COLO668 (cell line): ENCODE results near the gene OTUD5.
A peak's percentile ranks its signal among the peaks of the same experiment; 100 is the strongest.

ENCODE experiments used
- DNase-seq: peaks from one replicate; lab custom pipeline; 2025; ENCODE audit not compliant: unreplicated experiment; lab: John Stamatoyannopoulos, UW

Gene OTUD5

DNA sequence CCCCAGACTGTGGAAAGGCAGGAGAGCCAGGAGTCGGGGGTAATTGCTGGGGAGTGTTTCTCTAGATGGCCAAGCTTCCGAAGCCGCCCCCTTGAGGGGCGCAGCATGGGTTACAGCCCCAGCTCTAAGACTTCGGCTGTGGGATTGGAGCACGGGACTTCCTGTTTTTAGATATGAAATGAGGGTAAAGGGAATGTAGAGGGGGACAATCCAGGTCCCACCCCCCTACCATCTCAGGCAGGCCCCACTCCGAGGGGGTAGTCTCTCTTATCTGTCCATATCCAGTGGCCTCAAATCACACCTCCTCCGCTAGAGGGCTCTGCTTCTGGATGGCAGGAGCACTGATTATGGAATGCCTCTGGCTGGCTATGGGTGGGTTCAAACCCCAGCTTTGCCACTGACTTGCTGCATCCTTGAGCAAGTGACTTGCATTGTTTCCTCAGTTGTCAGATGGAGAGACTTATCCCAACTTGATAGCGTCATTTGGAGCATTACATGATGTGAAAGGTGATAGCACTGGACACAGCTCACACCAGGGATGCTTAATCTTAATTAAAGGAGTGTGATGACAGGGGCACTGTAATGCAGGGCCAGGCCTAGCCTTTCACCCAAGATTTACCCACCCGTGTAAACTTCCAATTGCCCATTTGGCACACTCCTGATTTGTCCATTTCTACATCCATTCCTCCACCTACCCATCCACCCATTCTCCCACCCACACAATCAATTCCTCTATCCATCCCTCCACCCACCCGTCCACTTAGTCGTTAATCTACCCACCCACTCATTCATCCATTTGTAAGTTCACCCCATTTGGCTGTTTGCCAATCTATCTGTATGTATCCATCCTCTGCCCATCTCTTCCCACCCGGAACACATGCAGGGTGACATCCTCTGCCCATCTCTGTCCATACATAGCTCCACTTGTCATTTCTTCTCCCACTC is 15.1 kb upstream of the OTUD5 start:
- DNase-seq: peak; percentile 25

DNA sequence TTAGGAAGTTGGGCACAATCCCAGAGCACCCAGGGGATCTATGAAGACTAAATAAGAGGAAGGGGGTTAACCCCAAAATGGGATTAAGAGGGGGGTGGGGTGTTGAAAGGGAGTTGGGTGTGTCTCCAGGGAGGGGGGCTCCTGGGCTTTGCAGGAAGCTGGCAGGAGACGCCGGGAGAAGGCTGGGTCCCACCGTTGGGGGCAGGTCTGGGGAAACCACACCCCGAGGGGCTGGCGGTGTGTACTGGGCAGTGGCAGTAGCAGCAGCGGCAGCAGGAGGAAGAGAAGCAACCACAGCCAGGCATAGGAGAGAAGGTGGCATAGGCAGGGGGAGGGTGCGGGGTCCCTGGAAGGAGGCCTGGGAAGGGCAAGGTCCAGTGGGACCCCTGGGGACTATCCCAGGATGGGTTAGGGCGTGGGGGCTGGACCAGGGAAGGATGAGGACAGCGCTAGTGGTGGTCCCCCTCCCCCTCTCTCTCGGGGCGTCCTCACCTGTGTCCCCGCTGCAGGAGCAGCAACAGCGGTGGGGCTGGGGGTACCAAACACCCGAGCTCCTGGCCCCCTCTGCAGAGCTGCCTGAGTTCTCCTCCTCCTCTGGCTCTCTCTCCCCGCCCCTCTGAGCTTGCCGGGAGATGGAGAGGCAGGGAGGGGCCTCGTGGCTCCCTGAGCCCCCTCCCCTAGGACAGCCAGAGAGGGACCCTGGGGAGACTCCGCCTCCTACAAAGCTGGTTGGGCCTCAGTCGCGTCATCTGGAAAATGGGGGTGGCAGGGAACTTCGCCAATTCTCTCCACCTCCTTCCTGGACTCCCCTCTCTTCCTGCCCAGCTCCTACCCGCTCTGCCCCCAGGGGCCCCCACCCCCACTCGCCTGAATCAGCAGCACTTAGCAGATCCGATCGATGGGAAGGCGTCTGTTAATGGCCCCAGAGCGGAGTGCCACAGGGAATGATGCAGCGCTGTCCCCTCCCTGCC is 14.1 kb upstream of the OTUD5 start, which contains the start of gene KCND1:
Gene KCND1 (minus strand): TSS at position 596 of the 971 bp plus-strand sequence. CDS start 1,573 bp downstream, outside the sequence.
- peak; percentile 3 for DNase-seq

DNA sequence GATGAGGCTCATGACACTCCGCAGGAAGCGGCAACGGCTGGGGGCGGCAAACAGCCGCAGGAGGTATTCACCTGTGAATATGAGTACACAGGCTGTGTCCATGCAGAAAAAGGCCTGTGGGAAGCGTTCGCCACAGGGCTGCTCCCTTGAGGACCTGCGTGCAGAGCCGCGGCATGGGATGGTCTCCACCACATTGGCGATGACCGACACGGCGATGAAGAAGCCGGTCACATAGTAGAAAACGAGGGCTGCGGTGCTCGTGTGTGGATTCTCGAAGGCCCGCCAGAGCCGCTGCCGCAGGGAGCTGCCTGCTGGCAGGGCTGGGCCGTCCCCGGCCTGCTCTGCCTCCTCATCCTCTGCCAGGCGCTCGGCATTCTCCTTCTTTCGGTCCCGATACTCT is 12.1 kb upstream of the OTUD5 start:
- DNase-seq: no peak

DNA sequence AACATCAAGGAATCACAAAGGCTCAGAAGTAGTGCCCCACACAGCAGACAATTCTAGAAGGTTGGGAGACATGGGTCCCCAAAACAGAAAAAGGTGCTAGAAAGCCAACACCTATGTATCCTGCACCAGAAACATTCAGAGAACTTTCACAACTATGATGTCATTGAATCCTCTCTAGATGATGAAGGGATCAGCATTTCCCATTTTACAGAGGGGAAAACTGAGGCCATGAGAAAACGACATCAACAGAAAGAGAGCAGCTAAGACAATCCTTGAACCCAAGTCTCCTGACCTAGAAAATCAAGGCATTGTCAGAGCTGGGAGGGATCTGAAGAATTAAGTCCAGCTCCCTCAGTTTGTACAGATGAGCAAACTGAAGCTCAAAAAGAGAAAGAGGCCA is 11.0 kb upstream of the OTUD5 start:
- no peak for DNase-seq

DNA sequence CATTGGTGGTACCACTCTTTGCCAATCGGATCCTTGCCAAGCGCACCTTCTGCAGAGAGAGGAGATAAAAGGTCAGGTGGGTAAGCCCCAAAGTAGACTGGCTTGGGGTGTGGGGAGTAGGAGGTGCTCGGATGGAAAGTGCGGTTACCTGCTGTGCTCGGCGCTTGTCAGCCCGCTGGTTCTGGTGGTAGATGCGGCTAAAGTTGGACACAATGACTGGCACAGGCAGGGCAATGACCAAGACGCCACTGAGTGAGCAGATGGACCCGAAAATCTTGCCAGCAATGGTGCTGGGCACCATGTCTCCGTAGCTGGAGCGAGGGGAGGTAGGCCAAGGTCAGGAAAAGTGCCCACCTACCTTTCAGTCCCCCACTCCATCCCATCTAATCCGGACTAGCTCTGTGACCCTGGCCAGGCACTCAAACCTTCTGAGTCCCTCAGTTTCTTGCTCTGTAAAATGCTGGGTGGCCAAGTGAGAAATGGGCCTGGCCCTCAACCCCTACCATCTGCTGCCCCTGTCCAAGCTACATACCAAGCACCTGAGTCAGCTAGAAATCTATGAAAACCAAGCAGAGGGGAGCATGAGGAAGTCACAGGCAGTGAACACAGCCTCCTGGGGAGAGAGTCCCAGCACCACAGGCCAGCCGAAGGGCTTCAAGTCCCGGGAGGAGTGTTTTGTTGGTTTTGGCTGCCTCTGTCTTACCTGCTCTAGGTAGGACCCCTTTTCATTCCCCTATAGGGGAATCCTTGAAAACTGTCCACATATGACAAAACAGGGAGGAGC is 9.6 kb upstream of the OTUD5 start:
- no peak for DNase-seq

DNA sequence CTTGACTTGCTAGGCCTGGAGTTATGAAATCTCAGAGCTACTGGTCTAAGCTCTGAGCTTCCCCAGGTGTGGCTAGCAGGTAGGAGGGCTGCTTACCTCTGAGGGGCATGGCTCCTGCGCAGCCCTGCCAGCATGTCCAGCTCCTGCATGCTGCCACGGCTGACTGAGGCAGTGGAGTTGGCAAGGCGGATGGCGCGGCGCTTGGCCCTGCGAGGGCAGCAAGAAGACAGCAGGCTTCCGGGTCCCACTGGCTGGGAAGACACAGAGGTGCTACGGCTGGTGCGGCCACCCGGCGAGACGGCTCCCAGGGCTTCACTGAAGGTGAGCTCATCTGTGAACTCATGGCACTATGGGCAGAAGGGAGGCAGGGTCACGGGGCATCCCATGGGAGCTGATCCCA is 8.6 kb upstream of the OTUD5 start:
- DNase-seq: no peak

DNA sequence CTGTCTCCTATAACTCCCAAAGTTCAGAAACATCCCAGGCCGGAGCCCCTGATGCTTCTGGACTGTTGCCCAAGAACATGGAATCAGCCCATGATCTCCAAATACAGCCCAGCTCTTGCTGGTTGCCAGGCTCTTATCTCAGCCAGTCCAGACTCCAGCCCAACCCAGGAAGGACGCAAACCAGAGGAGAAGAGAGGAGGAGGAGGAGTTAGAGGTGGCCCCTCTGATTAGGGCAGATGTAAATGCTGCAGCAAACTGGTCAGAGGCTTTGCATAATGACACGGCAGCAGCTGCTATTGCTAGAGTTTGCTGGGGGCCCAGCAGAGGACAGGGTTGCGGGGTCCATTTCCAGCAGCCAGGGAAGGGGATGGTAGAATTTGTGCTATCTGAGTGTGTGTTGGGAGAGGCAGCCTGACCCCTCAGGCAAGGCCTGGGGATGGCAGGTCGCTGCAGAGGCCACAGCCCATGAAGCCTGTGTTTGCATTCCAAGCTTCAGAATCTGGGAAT is 4.2 kb upstream of the OTUD5 start:
- DNase-seq: no peak

DNA sequence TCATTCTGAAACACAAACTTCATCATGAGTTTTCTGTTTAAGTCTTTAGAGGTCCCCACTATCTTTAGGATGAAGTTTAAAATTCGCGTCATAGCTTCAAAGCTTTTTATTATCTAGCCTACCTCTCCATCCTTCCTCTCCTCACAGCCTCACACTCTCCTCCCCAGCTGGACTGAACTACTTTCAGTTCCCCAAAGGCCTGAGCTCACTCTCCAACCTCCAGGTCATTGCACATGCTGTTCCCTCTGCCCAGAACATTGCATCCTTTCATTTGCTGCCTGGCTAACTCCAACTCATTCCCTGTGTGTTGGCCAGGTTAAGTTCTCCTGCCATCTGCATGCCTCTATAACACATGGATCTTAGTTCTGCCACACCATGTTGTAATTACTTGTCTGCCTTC is 2.9 kb upstream of the OTUD5 start:
- no peak for DNase-seq

DNA sequence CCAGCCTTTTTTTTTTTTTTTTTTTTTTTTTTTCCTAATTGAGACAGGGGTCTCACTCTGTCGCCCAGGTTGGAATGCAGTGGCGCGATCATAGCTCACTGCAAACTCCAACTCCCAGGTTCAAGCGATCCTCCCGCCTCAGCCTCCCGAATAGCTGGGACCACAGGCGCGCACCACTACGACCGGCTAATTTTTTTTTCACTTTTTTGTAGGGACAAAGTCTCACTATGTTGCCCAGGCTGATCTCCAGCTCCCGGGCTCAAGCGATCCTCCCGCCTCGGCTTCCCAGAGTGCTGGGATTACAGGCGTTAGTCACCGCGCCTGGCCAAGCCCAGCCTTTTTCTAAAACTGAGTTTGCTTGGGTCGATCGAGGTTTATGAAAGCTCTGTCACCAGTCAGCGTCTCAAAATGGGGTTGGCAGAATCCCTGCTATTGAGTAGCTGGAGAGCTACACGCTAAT is 1.3 kb upstream of the OTUD5 start:
- DNase-seq: peak; percentile 17

DNA sequence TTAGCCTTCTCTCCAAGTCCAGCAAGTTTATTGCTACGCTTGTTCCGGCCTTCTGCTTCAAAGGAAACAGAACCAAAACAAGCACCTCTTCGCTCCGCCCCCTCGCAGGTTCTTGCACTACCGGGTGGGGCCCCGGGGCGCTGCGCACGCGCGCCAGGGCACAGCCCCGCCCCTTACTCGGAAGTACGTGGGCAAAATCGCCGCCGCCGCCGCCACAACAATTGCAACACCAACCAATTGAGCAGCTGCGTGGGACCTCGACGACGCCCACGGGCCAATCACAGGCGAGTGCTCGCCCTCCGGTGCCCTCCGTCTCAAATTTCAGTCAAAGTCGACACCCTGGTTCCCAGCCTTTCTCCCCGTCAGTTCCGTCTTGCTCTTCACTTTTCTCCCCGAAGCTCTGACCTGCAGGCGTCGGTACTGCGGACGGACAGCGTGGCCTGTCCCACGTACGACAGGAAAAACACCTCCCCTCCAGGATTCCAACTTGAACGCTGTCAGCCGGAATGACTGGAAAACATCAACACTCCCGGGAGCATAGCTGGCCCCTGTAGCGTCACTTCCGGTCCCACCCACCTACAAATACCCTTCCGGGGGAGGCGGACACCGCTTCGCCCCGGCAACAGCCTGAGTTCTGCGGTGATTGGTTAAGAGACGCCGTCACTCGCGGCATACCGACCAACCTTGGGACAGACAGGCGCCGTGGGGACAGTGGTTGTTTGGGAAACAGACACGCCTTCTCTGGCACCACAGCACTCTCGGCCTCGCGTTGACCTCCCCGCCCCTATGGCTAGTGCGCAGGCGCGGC is 624 bp upstream of the OTUD5 start:
- peak; percentile 95 for DNase-seq

DNA sequence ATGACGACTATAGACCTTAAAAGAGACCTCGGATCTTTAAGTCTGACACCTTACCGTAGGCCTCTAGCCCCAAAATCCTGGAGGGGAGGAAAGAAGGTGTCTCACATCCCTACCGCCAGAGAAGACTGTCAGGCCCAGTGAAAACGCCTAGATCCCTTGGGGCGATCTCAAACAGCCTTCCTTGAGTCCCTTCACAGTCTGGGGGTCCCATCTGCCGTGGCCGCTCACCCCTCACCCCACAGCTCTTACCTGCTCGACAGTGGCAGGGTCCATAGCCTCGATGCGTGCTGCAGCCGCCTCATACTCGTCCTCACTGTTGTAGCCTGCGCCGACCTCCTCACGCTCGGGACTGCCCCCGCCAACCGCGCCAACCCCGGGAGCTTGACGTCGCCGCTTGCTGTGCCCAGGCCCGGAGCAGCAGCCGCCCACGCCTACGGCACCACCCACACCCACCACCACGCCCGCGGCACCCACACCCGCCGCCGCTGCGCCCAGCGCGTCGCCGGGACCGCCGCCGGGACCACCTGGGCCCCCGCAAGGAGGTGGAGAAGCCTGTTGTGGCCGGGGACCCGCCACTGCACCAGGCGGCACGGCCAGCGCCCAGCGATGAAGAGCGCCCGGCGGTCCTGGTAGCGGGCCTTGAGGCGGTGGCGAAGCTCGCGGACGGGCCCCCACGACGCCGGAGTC is 536 bp downstream of the OTUD5 start:
- peak; percentile 15 for DNase-seq

DNA sequence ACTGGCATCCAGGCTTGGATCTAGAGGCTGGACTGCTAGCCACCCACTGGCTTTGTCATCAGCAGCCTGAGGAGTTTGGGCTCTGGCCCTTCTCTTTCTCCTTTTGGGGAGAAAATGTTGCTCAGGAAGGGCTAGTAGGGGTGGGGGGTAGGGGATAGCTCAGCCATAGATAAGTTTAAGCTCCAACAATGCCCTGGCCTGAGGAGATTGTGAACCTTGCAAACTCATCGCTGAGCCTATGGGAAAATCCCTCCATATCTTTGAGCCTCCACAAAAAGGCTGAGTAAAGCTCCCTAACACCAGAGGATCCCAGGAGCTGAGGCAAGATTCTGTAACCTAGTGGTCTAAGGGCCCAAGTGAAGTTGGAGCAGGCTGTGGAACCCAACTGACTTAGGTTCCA is 8.8 kb downstream of the OTUD5 start:
- DNase-seq: no peak

DNA sequence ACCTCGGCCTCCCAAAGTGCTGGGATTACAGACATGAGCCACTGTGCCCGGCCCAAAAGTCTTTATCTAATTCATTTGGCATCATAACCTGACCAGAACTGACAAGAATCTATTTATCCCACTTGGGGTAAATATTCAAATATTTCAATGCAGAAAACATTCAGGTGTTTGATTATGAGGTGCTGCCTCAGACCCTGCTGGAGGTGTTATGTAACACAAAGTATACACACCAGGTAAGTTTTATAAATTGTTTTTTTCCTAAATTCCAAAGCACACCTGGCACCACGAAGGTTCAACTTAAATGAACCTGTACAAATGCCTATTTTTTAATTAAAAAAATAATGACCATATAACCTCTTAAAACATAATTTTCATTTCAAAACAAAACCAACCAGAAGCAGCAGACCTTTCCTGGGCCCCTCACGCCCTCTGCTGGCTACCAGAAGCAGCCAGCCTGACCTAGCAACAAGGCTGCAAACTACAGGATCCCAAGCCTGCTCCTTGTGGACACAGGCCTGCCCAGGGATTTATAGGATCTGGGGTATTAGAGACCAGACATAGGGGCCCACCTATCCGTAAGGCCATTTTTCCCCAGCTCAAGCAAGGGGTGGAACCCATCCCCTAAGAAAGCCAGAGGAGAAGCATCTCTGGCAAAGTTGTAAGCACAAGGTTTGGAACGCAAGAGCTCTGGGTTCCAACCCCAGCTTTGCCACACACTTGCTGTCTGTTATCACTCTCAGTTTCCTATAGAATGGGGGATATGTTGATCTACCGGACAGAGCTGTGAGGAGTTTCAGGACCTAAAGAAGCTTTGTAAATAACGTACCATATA is 11.7 kb downstream of the OTUD5 start:
- DNase-seq: peak; percentile 27

DNA sequence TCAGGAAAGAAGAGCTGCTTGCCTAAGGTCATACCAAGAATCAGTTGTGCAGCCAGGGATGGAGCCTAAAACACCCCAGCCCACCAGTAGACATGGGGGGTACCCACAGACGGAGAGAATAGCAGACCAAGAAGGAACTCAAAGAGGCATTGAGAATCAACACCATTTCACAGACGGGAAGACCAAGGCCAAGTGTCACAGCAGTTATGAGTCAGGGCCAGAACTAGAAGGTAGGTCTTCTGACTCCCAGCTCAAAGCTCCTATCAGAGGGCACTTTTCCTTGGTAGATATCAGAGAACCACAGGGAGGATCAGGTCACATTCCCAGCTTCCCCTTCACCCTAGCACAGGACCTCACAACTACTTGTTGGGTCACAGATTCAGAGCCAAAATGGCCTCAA is 14.5 kb downstream of the OTUD5 start:
- no peak for DNase-seq

DNA sequence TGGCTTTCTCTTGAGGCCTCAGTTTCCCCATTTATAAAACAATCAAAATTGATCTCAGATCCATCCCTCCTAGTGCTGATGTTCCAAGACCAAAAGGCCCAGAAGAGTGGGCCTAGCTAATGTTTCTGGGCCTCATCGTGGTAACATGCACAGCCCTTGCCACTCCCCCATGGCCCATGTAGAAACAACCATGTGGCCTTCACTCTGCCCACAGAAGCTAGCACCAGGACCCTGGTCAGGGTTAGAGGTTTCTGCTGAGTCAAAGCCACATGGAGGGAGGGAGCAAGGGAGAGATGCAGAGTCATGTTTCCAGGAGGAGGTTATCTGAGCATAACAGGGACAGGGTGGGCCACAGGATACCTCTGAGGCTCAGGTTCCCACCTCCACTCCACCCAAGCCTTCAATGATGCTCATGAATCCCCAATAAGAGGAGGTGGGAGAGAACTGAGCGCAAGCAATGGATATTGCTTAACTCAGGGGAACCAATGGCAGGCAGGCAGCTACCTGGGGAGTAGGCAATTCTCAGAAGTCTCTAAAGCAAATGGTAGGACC is 16.9 kb downstream of the OTUD5 start:
- DNase-seq: no peak

DNA sequence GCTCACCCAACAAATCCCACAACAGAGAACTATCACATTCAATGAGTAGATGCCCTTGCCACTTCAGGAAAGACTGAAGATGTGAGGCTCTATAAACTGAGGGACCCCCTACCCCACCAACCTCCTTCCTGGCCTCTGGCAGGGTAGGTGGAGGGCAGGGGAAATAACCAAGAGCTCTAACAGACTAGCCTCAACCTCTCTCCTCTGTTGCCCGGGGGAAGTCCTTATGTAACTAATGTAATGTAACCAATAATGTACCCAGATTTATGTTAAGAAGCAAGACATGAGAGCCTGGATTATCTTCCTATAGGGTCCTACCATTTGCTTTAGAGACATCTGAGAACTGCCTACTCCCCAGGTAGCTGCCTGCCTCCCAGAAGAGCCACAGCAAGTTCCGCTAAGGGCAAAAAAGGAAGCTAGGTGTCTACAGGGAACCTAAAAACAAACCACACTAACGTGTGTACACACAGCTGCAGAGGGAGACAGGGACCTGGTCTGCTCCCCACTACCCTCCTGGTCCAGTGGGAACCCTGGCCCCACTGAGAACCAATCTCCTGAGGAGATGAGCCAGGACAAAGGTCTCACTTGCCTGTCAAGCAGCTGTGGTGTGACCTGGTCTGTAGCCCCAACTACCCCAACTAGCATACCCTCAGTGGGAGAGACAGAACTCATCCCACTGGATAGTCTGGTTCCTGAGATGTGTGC is 17.7 kb downstream of the OTUD5 start:
- no peak for DNase-seq

DNA sequence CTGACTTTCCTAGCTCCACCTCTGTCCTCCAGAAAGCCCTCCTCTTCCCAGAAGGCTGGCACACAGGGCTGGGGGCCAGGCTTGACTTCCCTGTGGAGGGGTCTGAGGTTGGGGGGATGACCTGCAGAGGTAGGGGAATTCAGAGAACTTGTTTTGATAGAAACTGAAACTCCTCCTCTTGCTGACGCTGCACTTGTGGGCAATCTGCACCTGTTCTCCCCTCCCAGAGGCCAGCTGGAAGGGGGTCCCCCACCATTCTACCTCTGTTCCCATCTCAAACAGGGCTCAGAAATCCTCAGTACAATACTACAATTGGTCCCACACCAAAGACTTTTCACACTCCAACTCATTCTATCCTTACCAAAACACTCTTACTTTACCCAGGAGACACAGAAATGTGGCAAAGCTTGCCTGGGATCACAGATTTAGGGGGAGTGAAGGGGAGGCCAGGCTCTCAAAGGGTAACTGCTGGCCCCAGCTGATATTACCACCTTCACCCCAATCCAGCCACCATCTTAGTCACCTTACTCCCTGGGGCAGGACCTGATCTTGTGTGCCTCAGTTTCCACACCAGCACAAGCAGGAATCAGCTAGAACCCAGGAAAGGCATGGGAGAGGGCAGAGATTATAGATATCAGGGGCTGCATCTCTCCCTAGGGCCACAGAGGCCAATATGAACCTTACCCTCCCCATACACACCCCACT is 18.5 kb downstream of the OTUD5 start:
- no peak for DNase-seq
